Transverse colon (tissue), 4 donors: ENCODE results near the gene PDE10A. TPM values are rescaled to one million over a fixed set of nuclear protein-coding genes. Genes with fewer than 3 reads are reported as not detected.
"Not testable (repeated sequence)": the region's sequence is repeated elsewhere in the genome, so short reads cannot be mapped to it uniquely, and the experiment has no call there.

Source experiments
- DNase-seq: peaks from one replicate; pipeline ENCODE4 v3.0.0-alpha.2; 2019
- H3K27ac ChIP-seq, 4 donors: fragments of 200-600 bp; sonication (generic); 2 replicates each; pipeline ENCODE4 v1.5.1; 2016 to 2018; ENCODE audit warnings: inconsistent platforms in 4 of 4
- H3K27me3 ChIP-seq: fragments of 200-600 bp; sonication (generic); 2 replicates; pipeline ENCODE4 v1.5.1; 2017; ENCODE audit warnings: inconsistent platforms
- H3K36me3 ChIP-seq, 4 donors: fragments of 200-600 bp; sonication (generic); 2 replicates each; pipeline ENCODE4 v1.5.1; 2017 to 2019; ENCODE audit warnings: inconsistent platforms in 4 of 4
- H3K4me1 ChIP-seq, 4 donors: fragments of 200-600 bp; sonication (generic); 2 replicates each; pipeline ENCODE4 v1.5.1; 2017 to 2020; ENCODE audit warnings: inconsistent platforms in 4 of 4
- H3K4me3 ChIP-seq, 4 donors: fragments of 200-600 bp; sonication (generic); 1 replicate in 1 of 4; 2 replicates in 3 of 4; pipeline versions ENCODE4 v1.5.1 to v1.6.1; 2017 to 2019; ENCODE audit warnings: inconsistent platforms in 4 of 4
- H3K9me3 ChIP-seq, 2 donors: fragments of 200-600 bp; sonication (generic); 2 replicates each; pipeline ENCODE4 v1.5.1; 2017 to 2019; ENCODE audit warnings: inconsistent platforms in 2 of 2
- EP300 ChIP-seq: sonication (generic); formaldehyde crosslinking; IDR thresholded peaks from one replicate; pipeline ENCODE4 v1.6.1; 2017; ENCODE audit warnings: antibody characterized with exemption, low read depth
- POLR2A ChIP-seq: fragments of 450-650 bp; IDR thresholded peaks from one replicate; pipeline ENCODE4 v1.6.1; 2016; ENCODE audit warnings: antibody characterized with exemption, mild to moderate bottlenecking, moderate library complexity
- POLR2AphosphoS5 ChIP-seq, 3 donors: sonication (generic); formaldehyde crosslinking; IDR thresholded peaks; one replicate each; pipeline ENCODE4 v1.6.1; 2016; ENCODE audit warnings: antibody characterized with exemption in 3 of 3
- WGBS, 2 donors: methylation state at CpG; one replicate each; pipeline ENCODE4 v1.1.5; 2018; ENCODE audit warnings: low coverage in 1 of 2; 5-methylcytosine and 5-hydroxymethylcytosine counted together
- in situ Hi-C, 4 donors: fragments of 200-750 bp; cut with MboI; loops; one replicate each; pipeline versions ENCODE4 v1.15.0 to v1.15.1; 2017; ENCODE audit warnings: low sequenced_read_pairs in 3 of 4, low pct_ligation_motif_present in 1 of 4, low pct_unique_long_range_greater_than_20kb in 1 of 4
- intact Hi-C: fragments of 100-400 bp; cut with DNase I; formaldehyde crosslinking; loops from one replicate; pipeline ENCODE4 v1.15.1; 2023; ENCODE audit warnings: low total_unique reads
- total RNA-seq, 4 donors: library from RNA; depleted of rRNA; stranded (reverse); fragments of >200 nt; gene quantifications; one replicate each; pipeline ENCODE4 v1.1.0, GENCODE V29; 2016
- TF ChIP-seq, protein P1 (sequence below), 5 experiments: fragments of 200-600 bp in 3 of 5; fragments of 450-650 bp in 2 of 5; sonication (generic) in 3 of 5; IDR thresholded peaks; 1 replicate in 2 of 5; 2 replicates in 3 of 5; pipeline ENCODE4 v1.5.1; 2016 to 2017; ENCODE audit warnings: antibody characterized with exemption in 5 of 5, inconsistent platforms in 3 of 5, mild to moderate bottlenecking in 2 of 5, moderate library complexity in 1 of 5

Gene PDE10A
- total RNA-seq, 4 donors from 2014 or later, result 1.4 to 15.3 (median 4.3) TPM

- no peak for TF ChIP-seq POLR2A
- TF ChIP-seq, protein P1, sequence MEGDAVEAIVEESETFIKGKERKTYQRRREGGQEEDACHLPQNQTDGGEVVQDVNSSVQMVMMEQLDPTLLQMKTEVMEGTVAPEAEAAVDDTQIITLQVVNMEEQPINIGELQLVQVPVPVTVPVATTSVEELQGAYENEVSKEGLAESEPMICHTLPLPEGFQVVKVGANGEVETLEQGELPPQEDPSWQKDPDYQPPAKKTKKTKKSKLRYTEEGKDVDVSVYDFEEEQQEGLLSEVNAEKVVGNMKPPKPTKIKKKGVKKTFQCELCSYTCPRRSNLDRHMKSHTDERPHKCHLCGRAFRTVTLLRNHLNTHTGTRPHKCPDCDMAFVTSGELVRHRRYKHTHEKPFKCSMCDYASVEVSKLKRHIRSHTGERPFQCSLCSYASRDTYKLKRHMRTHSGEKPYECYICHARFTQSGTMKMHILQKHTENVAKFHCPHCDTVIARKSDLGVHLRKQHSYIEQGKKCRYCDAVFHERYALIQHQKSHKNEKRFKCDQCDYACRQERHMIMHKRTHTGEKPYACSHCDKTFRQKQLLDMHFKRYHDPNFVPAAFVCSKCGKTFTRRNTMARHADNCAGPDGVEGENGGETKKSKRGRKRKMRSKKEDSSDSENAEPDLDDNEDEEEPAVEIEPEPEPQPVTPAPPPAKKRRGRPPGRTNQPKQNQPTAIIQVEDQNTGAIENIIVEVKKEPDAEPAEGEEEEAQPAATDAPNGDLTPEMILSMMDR (IDR thresholded peaks at IDR 0.05), result no peak
- no peak for TF ChIP-seq EP300
- TF ChIP-seq POLR2AphosphoS5 (IDR thresholded peaks at IDR 0.05), result no peak
- intact Hi-C loops, result no loop called here
- Histone ChIP-seq H3K36me3 (no peaks in the 10 kb centered on the region), H3K4me1 (no peaks in the 10 kb centered on the region), H3K9me3 (no peaks in the 10 kb centered on the region), H3K27me3 (no peaks in the 10 kb centered on the region), H3K27ac (no peak overlapping the region), H3K4me3 (no peak overlapping the region)
- WGBS, 2 donors, result 77 to 96% methylated on average over 5 to 7 of the region's 7 CpGs
- in situ Hi-C loops, result no loop called here
- DNase-seq, result no peak
Measured at GRCh38 chr6:165621940-165622339, 41.1 kb downstream of the PDE10A start.

- H3K9me3 ChIP-seq, H3K36me3 ChIP-seq, intact Hi-C loops, H3K27me3 ChIP-seq, H3K4me3 ChIP-seq, H3K27ac ChIP-seq, DNase-seq, in situ Hi-C loops, H3K4me1 ChIP-seq: not testable (repeated sequence)
- 93 to 94% methylated on average over 4 of the region's 4 CpGs for WGBS, 2 donors
Measured at GRCh38 chr6:165618891-165619290, 44.1 kb downstream of the PDE10A start.

GRCh38 chr6:165618241-165618640, 44.8 kb downstream of the PDE10A start:
- WGBS, 2 donors, result 81 to 83% methylated on average over 3 to 4 of the region's 4 CpGs
- in situ Hi-C loops, result no loop called here
- H3K4me1 ChIP-seq, result no peaks in the 10 kb centered on the region

DNA sequence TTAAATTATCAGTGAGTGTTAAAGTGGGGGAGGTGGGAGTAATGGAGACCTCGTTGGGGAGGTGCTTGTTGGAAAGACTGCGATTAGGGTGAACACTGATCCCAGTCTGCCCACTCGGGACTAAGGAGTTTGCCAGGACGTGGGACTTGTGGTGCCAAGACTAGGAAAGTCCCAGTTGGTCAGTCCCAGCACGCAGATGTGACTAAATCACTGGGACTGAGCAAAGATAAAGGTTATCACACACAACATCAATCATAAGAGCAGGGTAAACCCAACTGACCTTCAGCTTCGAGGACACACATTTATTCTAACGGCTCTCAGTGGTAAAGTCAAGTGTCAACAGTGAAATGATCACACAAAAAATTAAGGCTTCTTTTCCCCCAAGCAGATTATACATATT, 45.5 kb downstream of the PDE10A start:
- no peaks in the 10 kb centered on the region for H3K27me3 ChIP-seq
- 52 to 75% methylated on average over 4 to 7 of the region's 7 CpGs for WGBS, 2 donors
- intact Hi-C loops (loop anchor here (2.0 kb wide), 1 partner anchor 79 kb away; no protein-coding TSS in a partner anchor), in situ Hi-C loops (no loop called here)
- DNase-seq, result no peak
- H3K4me1 ChIP-seq, result no peaks in the 10 kb centered on the region
- TF ChIP-seq, protein P1 (IDR thresholded peaks at IDR 0.05), result no peak
- TF ChIP-seq EP300 (no peak), POLR2A (no peak)
- no peak overlapping the region for H3K4me3 ChIP-seq
- H3K27ac ChIP-seq, result no peak overlapping the region
- H3K36me3 ChIP-seq, result no peaks in the 10 kb centered on the region
- H3K9me3 ChIP-seq, result no peaks in the 10 kb centered on the region

More at GRCh38 chr6:165618241-165618640, 44.8 kb downstream of the PDE10A start:
- intact Hi-C loops, result no loop called here
- H3K4me3 ChIP-seq, result no peak overlapping the region
- no peaks in the 10 kb centered on the region for H3K9me3 ChIP-seq
- no peaks in the 10 kb centered on the region for H3K36me3 ChIP-seq
- DNase-seq, result no peak
- no peak for TF ChIP-seq EP300
- TF ChIP-seq POLR2A, result no peak
- no peak for TF ChIP-seq POLR2AphosphoS5 (IDR thresholded peaks at IDR 0.05)
- TF ChIP-seq, protein P1 (IDR thresholded peaks at IDR 0.05), result no peak
- no peaks in the 10 kb centered on the region for H3K27me3 ChIP-seq
- H3K27ac ChIP-seq, result no peak overlapping the region

DNA sequence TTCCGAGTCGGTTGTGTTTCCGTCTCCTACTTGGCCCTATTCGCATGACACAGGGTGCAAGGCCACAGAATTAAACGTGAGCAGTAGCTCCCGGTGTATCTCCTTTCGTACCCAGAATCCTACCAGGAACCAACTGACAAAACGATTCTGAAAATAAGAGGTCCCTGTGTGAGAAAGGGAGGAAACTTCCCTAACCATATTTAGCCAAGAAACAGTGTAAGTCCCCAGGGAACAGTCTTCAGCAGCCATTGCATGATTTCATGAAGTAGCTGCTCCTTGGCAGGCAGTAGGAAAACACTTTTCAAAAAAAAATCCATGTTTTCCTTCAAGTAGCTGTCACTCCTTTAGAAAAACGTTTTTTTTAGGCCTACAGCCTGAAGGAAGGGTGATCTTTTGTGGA, 46.9 kb downstream of the PDE10A start:
- no peaks in the 10 kb centered on the region for H3K27me3 ChIP-seq
- TF ChIP-seq, protein P1 (IDR thresholded peaks at IDR 0.05), result no peak
- no peak for TF ChIP-seq EP300
- no peak for TF ChIP-seq POLR2A
- 53 to 58% methylated on average over 8 to 9 of the region's 9 CpGs for WGBS, 2 donors
- no peaks in the 10 kb centered on the region for H3K9me3 ChIP-seq
- no peaks in the 10 kb centered on the region for H3K36me3 ChIP-seq
- H3K4me3 ChIP-seq, result peak overlapping the region in 1 of 4 donors; percentile 3
- in situ Hi-C loops, result no loop called here
- DNase-seq, result no peak
- intact Hi-C loops, result loop anchor here (2.0 kb wide), 1 partner anchor 77 kb away; no protein-coding TSS in a partner anchor
- H3K4me1 ChIP-seq, result no peaks in the 10 kb centered on the region
- H3K27ac ChIP-seq, result peak overlapping the region in 2 of 4 donors; percentile 8 to 45
